ENCODE data around the gene LRRC53.

DNA sequence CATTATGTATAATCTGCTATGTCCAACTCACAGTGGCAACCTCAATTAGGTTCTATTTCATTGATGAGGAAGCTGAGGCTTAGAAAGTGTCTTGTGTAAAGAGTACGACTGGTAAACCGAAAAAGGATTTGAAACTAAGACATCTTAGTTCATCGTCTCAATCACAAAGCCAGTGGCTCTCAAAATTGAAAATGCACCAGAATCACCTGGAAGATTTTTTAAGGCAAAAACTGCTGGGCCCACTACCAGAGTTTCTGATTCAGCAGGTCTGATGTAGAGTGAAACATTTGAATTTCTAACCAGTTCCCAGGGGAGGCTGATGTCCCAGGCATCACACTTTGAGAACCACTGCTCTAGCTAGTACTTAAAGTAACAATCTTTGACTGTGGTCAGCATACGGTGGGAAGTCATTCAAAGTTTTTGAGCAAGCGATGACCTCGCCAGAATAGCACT, 5.2 kb upstream of the LRRC53 start:
- no peak for TF ChIP-seq CTCF (IDR thresholded peaks at IDR 0.05)
- TF ChIP-seq POLR2A (IDR thresholded peaks at IDR 0.05): no peak
